Liver (tissue), 9 donors: ENCODE data around the gene SFXN5. TPM values are rescaled to one million over a fixed set of nuclear protein-coding genes. Genes with fewer than 3 reads are reported as not detected.
A peak's percentile ranks its signal among the peaks of the same experiment; 100 is the strongest.

Experiments
- DNase-seq: peaks from one replicate; pipeline ENCODE4 v3.0.0-alpha.2; 2017; ENCODE audit warnings: low spot score
- H3K27ac ChIP-seq, 2 donors: one replicate each; pipeline ENCODE4 v1.7.0; 2013; ENCODE audit warnings: inconsistent platforms in 2 of 2, low read length in 2 of 2, control low read depth in 1 of 2, low read depth in 1 of 2, mild to moderate bottlenecking in 1 of 2
- H3K27me3 ChIP-seq, 4 donors: one replicate each; pipeline versions ENCODE4 v1.6.1 to v1.7.0; 2013; ENCODE audit warnings: low read length in 3 of 4, inconsistent platforms in 1 of 4, mild to moderate bottlenecking in 1 of 4, moderate library complexity in 1 of 4; ENCODE audit not compliant: control insufficient read depth in 4 of 4, insufficient read depth in 4 of 4
- H3K36me3 ChIP-seq, 4 donors: one replicate each; pipeline versions ENCODE4 v1.6.1 to v1.7.0; 2013; ENCODE audit warnings: low read length in 3 of 4, mild to moderate bottlenecking in 3 of 4, low read depth in 1 of 4, moderate library complexity in 1 of 4; ENCODE audit not compliant: control insufficient read depth in 4 of 4, insufficient read depth in 3 of 4
- H3K4me1 ChIP-seq, 4 donors: one replicate each; pipeline versions ENCODE4 v1.6.1 to v1.7.0; 2013; ENCODE audit warnings: low read length in 3 of 4, mild to moderate bottlenecking in 3 of 4, moderate library complexity in 1 of 4; ENCODE audit not compliant: control insufficient read depth in 4 of 4, insufficient read depth in 4 of 4
- H3K4me3 ChIP-seq, 3 donors: one replicate each; pipeline versions ENCODE4 v1.6.1 to v1.7.0; 2013; ENCODE audit warnings: low read length in 3 of 3, control low read depth in 1 of 3, low read depth in 1 of 3, mild to moderate bottlenecking in 1 of 3
- H3K9ac ChIP-seq, 2 donors: one replicate each; pipeline ENCODE4 v1.7.0; 2013; ENCODE audit warnings: low read length in 2 of 2, mild to moderate bottlenecking in 2 of 2, moderate library complexity in 2 of 2, control low read depth in 1 of 2, low read depth in 1 of 2
- H3K9me3 ChIP-seq, 4 donors: one replicate each; pipeline versions ENCODE4 v1.6.1 to v1.7.0; 2013; ENCODE audit warnings: low read length in 3 of 4; ENCODE audit not compliant: control insufficient read depth in 4 of 4
- CTCF ChIP-seq: fragments of 150-350 bp; IDR thresholded peaks from 2 replicates; pipeline ENCODE4 v1.5.1; 2017; ENCODE audit warnings: improper control_type of control experiment, low read depth, low read length; ENCODE audit not compliant: missing input control
- EGR1 ChIP-seq, 2 donors: IDR thresholded peaks; 2 replicates each; pipeline ENCODE4 v1.6.1; 2016 to 2018; ENCODE audit warnings: antibody characterized with exemption in 2 of 2, low read depth in 2 of 2
- FOXA1 ChIP-seq: IDR thresholded peaks from 2 replicates; pipeline ENCODE4 v1.6.1; 2016; ENCODE audit warnings: antibody characterized with exemption
- FOXA2 ChIP-seq: IDR thresholded peaks from 2 replicates; pipeline ENCODE4 v1.6.1; 2016; ENCODE audit warnings: antibody characterized with exemption
- HNF4A ChIP-seq, 2 donors: conservative IDR thresholded peaks; 2 replicates each; pipeline ENCODE4 v1.6.1; 2016; ENCODE audit warnings: antibody characterized with exemption in 2 of 2, mild to moderate bottlenecking in 2 of 2
- HNF4G ChIP-seq: IDR thresholded peaks from 2 replicates; pipeline ENCODE4 v1.6.1; 2016; ENCODE audit warnings: antibody characterized with exemption
- JUND ChIP-seq, 2 donors: IDR thresholded peaks; 2 replicates each; pipeline ENCODE4 v1.6.1; 2016; ENCODE audit warnings: antibody characterized with exemption in 2 of 2
- MAX ChIP-seq: IDR thresholded peaks from 2 replicates; pipeline ENCODE4 v1.6.1; 2016; ENCODE audit warnings: antibody characterized with exemption
- NR2F2 ChIP-seq: IDR thresholded peaks from 2 replicates; pipeline ENCODE4 v1.6.1; 2016; ENCODE audit warnings: antibody characterized with exemption
- RAD21 ChIP-seq, 2 donors: IDR thresholded peaks; 2 replicates each; pipeline ENCODE4 v1.6.1; 2016; ENCODE audit warnings: antibody characterized with exemption in 2 of 2, mild to moderate bottlenecking in 2 of 2
- RXRA ChIP-seq, 2 donors: IDR thresholded peaks; 2 replicates each; pipeline ENCODE4 v1.6.1; 2017 to 2018; ENCODE audit warnings: antibody characterized with exemption in 2 of 2, mild to moderate bottlenecking in 1 of 2
- SP1 ChIP-seq: IDR thresholded peaks from 2 replicates; pipeline ENCODE4 v1.6.1; 2018; ENCODE audit warnings: antibody characterized with exemption, mild to moderate bottlenecking
- TAF1 ChIP-seq: conservative IDR thresholded peaks from 2 replicates; pipeline ENCODE4 v1.6.1; 2016; ENCODE audit warnings: antibody characterized with exemption, mild to moderate bottlenecking
- YY1 ChIP-seq: IDR thresholded peaks from 2 replicates; pipeline ENCODE4 v1.6.1; 2016; ENCODE audit warnings: antibody characterized with exemption, mild to moderate bottlenecking
- WGBS: extraction: QIAGEN DNeasy Blood & Tissue Kit; methylation state at CpG from one replicate; pipeline ENCODE4 v1.1.7; 2013; 5-methylcytosine and 5-hydroxymethylcytosine counted together
- polyA plus RNA-seq, 2 donors: library from polyadenylated mRNA; stranded (reverse) in 1 of 2; unstranded in 1 of 2; fragments of 200-250 nt in 1 of 2; fragments of >200 nt in 1 of 2; fragmentation: Nextera tagmentation in 1 of 2; extraction: Ambion mirVana in 1 of 2; gene quantifications; one replicate each; pipeline versions ENCODE4 v1.2.1 to v1.2.3, GENCODE V29; 2013 to 2015
- total RNA-seq, 2 donors: library from RNA; depleted of rRNA; stranded (reverse); fragments of >200 nt; gene quantifications; one replicate each; pipeline ENCODE4 v1.2.3, GENCODE V29; 2014
- TF ChIP-seq, protein P1 (sequence below): IDR thresholded peaks from 2 replicates; pipeline ENCODE4 v1.6.1; 2016; ENCODE audit warnings: antibody characterized with exemption
- TF ChIP-seq, protein P2 (sequence below): IDR thresholded peaks from 2 replicates; pipeline ENCODE4 v1.6.1; 2016; ENCODE audit warnings: antibody characterized with exemption
- donor health status: healthy.
- donor health status: healthy.
- donor health status: healthy.
- donor health status: healthy.
- donor health status: healthy.

The SFXN5 gene
- total and polyA plus RNA-seq, 4 donors: 23.3 to 58.2 (median 29.5) TPM

DNA sequence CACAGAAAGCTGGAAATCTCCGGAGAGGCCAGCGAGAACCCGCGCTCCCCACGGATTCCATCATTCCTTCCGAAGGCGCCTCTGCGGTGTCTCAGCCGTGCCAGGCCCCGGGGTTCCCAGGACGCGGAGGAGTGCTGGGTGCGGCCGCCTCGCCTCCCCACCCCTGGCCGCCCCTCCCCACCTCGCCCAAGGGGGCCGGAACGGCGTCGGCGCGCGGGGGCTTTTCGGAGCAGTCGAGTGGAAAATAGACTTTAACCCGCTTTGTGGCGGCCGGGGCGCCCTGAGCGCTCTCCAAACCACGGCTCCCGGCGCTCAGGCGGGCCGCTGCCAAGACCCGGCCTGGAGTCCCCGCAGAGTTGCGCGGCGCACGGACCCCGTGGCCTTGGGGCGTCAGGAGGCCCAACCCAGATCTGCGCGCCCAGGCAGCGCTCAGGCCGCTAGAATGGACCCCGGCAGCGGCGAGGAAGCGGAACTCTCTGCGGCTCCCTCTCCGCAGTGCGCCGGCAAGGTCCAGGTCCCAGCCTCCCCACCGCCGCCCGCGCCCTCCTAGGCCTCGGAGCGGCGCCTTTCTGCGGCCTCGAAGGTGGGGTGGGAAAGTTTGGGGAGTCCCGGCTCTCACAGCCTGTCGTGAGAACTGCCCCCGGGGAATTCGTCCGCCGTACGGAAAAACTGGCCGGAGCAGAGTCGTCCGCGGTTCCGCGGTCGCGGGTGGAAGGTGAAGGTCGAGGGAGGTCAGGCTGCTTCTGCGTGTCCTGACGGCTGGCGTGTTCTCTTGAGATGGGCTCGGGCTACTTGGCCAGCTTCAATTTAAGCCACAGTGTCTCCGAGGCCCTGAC lies 155.4 kb downstream of the SFXN5 start:
- DNase-seq: no peak
- no peak overlapping the region for H3K9ac ChIP-seq

GRCh38 chr2:72915320-72915906 lies 156.1 kb downstream of the SFXN5 start:
- H3K4me1 ChIP-seq: peaks cover 20 to 27% (median 25%) of the 10 kb centered on the region in 4 donors
- no peak overlapping the region for H3K9ac ChIP-seq
- TF ChIP-seq FOXA1: no peak
- TF ChIP-seq JUND (IDR thresholded peaks at IDR 0.05): no peak
- TF ChIP-seq RAD21 (IDR thresholded peaks at IDR 0.05): no peak
- no peak for TF ChIP-seq CTCF
- TF ChIP-seq, protein P1, sequence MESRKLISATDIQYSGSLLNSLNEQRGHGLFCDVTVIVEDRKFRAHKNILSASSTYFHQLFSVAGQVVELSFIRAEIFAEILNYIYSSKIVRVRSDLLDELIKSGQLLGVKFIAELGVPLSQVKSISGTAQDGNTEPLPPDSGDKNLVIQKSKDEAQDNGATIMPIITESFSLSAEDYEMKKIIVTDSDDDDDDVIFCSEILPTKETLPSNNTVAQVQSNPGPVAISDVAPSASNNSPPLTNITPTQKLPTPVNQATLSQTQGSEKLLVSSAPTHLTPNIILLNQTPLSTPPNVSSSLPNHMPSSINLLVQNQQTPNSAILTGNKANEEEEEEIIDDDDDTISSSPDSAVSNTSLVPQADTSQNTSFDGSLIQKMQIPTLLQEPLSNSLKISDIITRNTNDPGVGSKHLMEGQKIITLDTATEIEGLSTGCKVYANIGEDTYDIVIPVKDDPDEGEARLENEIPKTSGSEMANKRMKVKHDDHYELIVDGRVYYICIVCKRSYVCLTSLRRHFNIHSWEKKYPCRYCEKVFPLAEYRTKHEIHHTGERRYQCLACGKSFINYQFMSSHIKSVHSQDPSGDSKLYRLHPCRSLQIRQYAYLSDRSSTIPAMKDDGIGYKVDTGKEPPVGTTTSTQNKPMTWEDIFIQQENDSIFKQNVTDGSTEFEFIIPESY: no peak
- no peak for TF ChIP-seq SP1
- TF ChIP-seq TAF1: no peak
- TF ChIP-seq EGR1 (IDR thresholded peaks at IDR 0.05; ENCODE audit: low read depth in 2 of 2): no peak
- TF ChIP-seq HNF4A (conservative IDR thresholded peaks at IDR 0.05): no peak
- TF ChIP-seq NR2F2: no peak
- WGBS: 8% methylated on average over 26 of the region's 26 CpGs
- H3K27me3 ChIP-seq: peaks cover 9 to 33% (median 17%) of the 10 kb centered on the region in 4 donors
- DNase-seq: no peak
- no peaks in the 10 kb centered on the region for H3K36me3 ChIP-seq
- peak overlapping the region in 1 of 3 donors; percentile 51 for H3K4me3 ChIP-seq
- H3K9me3 ChIP-seq: peaks cover 0 to 3% (median 0%) of the 10 kb centered on the region in 4 donors
- H3K27ac ChIP-seq: no peak overlapping the region

More for the DNA sequence above, 155.4 kb downstream of the SFXN5 start:
- Histone ChIP-seq H3K27ac (no peak overlapping the region), H3K4me1 (peaks cover 20 to 30% (median 25%) of the 10 kb centered on the region in 4 donors), H3K27me3 (peaks cover 9 to 36% (median 20%) of the 10 kb centered on the region in 4 donors), H3K4me3 (peak overlapping the region in 2 of 3 donors; percentile 23 to 51), H3K36me3 (no peaks in the 10 kb centered on the region), H3K9me3 (peaks cover 0 to 4% (median 0%) of the 10 kb centered on the region in 4 donors)
- TF ChIP-seq YY1: peak; percentile 24
- no peak for TF ChIP-seq HNF4G
- TF ChIP-seq FOXA1: no peak
- TF ChIP-seq FOXA2: no peak
- TF ChIP-seq, protein P1: no peak
- TF ChIP-seq, protein P2, sequence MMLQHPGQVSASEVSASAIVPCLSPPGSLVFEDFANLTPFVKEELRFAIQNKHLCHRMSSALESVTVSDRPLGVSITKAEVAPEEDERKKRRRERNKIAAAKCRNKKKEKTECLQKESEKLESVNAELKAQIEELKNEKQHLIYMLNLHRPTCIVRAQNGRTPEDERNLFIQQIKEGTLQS: no peak
- TF ChIP-seq RXRA (IDR thresholded peaks at IDR 0.05): no peak
- TF ChIP-seq TAF1: no peak
- TF ChIP-seq MAX: no peak
- TF ChIP-seq HNF4A (conservative IDR thresholded peaks at IDR 0.05): peak; percentile 20 to 75
- WGBS: 3% methylated on average over 86 of the region's 86 CpGs
